GM12878 (cell line): ENCODE data around the gene GIMAP8. TPM values are rescaled to one million over a fixed set of nuclear protein-coding genes. Genes with fewer than 3 reads are reported as not detected.

Source experiments
- BMI1 ChIP-seq: fragments of 450-650 bp; IDR thresholded peaks from 2 replicates; pipeline ENCODE4 v1.6.1; 2016; ENCODE audit warnings: mild to moderate bottlenecking, moderate library complexity, borderline replicate concordance
- CEBPZ ChIP-seq: fragments of 150-350 bp; IDR thresholded peaks from 2 replicates; pipeline ENCODE4 v1.6.1; 2016; ENCODE audit warnings: low read depth, low read length
- CREB1 ChIP-seq: IDR thresholded peaks from 2 replicates; pipeline ENCODE4 v1.6.1; 2012; ENCODE audit warnings: low read depth, mild to moderate bottlenecking, inconsistent platforms
- CREM ChIP-seq: IDR thresholded peaks from 2 replicates; pipeline ENCODE4 v1.6.1; 2014; ENCODE audit warnings: antibody characterized with exemption, low read depth
- ETV6 ChIP-seq, 2 experiments: fragments of 450-650 bp in 1 of 2; IDR thresholded peaks in 1 of 2; conservative IDR thresholded peaks in 1 of 2; 2 replicates each; pipeline ENCODE4 v1.6.1; 2014; ENCODE audit warnings: antibody characterized with exemption in 1 of 2, borderline replicate concordance in 1 of 2, low read depth in 1 of 2, mild to moderate bottlenecking in 1 of 2, moderate library complexity in 1 of 2
- FOXK2 ChIP-seq: fragments of 450-650 bp; IDR thresholded peaks from 2 replicates; pipeline ENCODE4 v1.6.1; 2017; ENCODE audit warnings: mild to moderate bottlenecking, moderate library complexity
- IKZF1 ChIP-seq: fragments of 450-650 bp; conservative IDR thresholded peaks from 2 replicates; pipeline ENCODE4 v1.6.1; 2017; ENCODE audit warnings: antibody characterized with exemption, mild to moderate bottlenecking
- MEF2A ChIP-seq: IDR thresholded peaks from 2 replicates; pipeline ENCODE4 v1.6.1; 2011; ENCODE audit warnings: low read depth, mild to moderate bottlenecking, low read length, moderate library complexity; ENCODE audit not compliant: insufficient read depth
- MLLT1 ChIP-seq: fragments of 450-650 bp; IDR thresholded peaks from 2 replicates; pipeline ENCODE4 v1.6.1; 2016; ENCODE audit warnings: mild to moderate bottlenecking
- NRF1 ChIP-seq: conservative IDR thresholded peaks from 2 replicates; pipeline ENCODE4 v1.6.1; 2011; ENCODE audit warnings: mild to moderate bottlenecking, low read depth, low read length, improper control_type of control experiment
- PAX5 ChIP-seq: IDR thresholded peaks from 2 replicates; pipeline ENCODE4 v1.6.1; 2011; ENCODE audit warnings: low read depth, low read length, borderline replicate concordance
- PBX3 ChIP-seq: IDR thresholded peaks from 2 replicates; pipeline ENCODE4 v1.6.1; 2011; ENCODE audit warnings: mild to moderate bottlenecking, low read depth, low read length, moderate library complexity; ENCODE audit not compliant: insufficient replicate concordance
- PML ChIP-seq: IDR thresholded peaks from 2 replicates; pipeline ENCODE4 v1.6.1; 2012; ENCODE audit warnings: low read length, inconsistent platforms
- POLR2AphosphoS5 ChIP-seq: IDR thresholded peaks from 2 replicates; pipeline ENCODE4 v1.6.1; 2011; ENCODE audit warnings: mild to moderate bottlenecking, low read length, inconsistent platforms
- RAD21 ChIP-seq: IDR thresholded peaks from 2 replicates; pipeline ENCODE4 v1.6.1; 2011; ENCODE audit warnings: mild to moderate bottlenecking, low read depth, low read length, moderate library complexity; ENCODE audit not compliant: insufficient read depth
- RAD51 ChIP-seq: fragments of 450-650 bp; IDR thresholded peaks from 2 replicates; pipeline ENCODE4 v1.6.1; 2016; ENCODE audit warnings: moderate library complexity, mild to moderate bottlenecking, inconsistent platforms
- SMARCA5 ChIP-seq: fragments of 450-650 bp; IDR thresholded peaks from 2 replicates; pipeline ENCODE4 v1.6.1; 2017; ENCODE audit warnings: mild to moderate bottlenecking
- SPI1 ChIP-seq: IDR thresholded peaks from 2 replicates; pipeline ENCODE4 v1.6.1; 2011; ENCODE audit warnings: low read depth, mild to moderate bottlenecking, low read length, moderate library complexity, borderline replicate concordance; ENCODE audit not compliant: insufficient read depth
- TARDBP ChIP-seq: IDR thresholded peaks from 2 replicates; pipeline ENCODE4 v1.6.1; 2016; ENCODE audit warnings: borderline replicate concordance
- TCF7 ChIP-seq: IDR thresholded peaks from 2 replicates; pipeline ENCODE4 v1.6.1; 2014; ENCODE audit warnings: antibody characterized with exemption, borderline replicate concordance
- YY1 ChIP-seq: IDR thresholded peaks from 2 replicates; pipeline ENCODE4 v1.6.1; 2011; ENCODE audit warnings: low read depth, mild to moderate bottlenecking, low read length
- polyA plus RNA-seq, 11 experiments: library from polyadenylated mRNA; depleted of rRNA in 4 of 11; unstranded in 6 of 11; stranded (reverse) in 5 of 11; fragments of >200 nt; fragmentation: Nextera tagmentation in 4 of 11; fragmentation: Illumina TruSeq in 1 of 11; extraction: Ambion mirVana in 4 of 11; extraction: Trizol in 1 of 11; gene quantifications; 1 replicate in 1 of 11; 2 replicates in 10 of 11; pipeline versions ENCODE4 v1.2.1 to v1.2.3, GENCODE V29; 2011 to 2016; ENCODE audit warnings: inconsistent platforms in 2 of 11, missing spikeins in 2 of 11, low read depth in 1 of 11
- total RNA-seq, 4 experiments: library from RNA; depleted of rRNA in 3 of 4; stranded (reverse); fragments of >200 nt in 3 of 4; fragmentation: Illumina TruSeq in 1 of 4; extraction: Trizol in 1 of 4; gene quantifications; 2 replicates each; pipeline versions ENCODE4 v1.2.1 to v1.2.3, GENCODE V29; 2013 to 2021

GIMAP8 gene
- total and polyA plus RNA-seq, 10 of the 15 experiments (the other 5 are each of a cell fraction or from before 2014, with no cell fraction given) = 0.66 to 9.7 (median 4.7) TPM

GRCh38 chr7:150420987-150421674, 29.3 kb upstream of the GIMAP8 start (continued):
- TF ChIP-seq NRF1 = no peak
- TF ChIP-seq RAD51 = no peak
- 0 out of 2 replicates have a peak, but pooled peaks have one; percentile 16 for TF ChIP-seq MEF2A
- TF ChIP-seq POLR2AphosphoS5 = no peak
- TF ChIP-seq CREB1 = peak; percentile 72
- TF ChIP-seq BMI1 = no peak
- TF ChIP-seq PAX5 = peak; percentile 39; the same call in 1 of the 2 replicates
- TF ChIP-seq ETV6 (conservative IDR thresholded peaks at IDR 0.05 in 1 of 2, IDR thresholded peaks at IDR 0.05 in 1 of 2; ENCODE audit: borderline replicate concordance in 1 of 2, low read depth in 1 of 2) = no peak
- peak; percentile 37; the same call in 1 of the 2 replicates for TF ChIP-seq IKZF1
- TF ChIP-seq RAD21 = peak; percentile 94
- no peak for TF ChIP-seq TCF7
- peak; percentile 92 for TF ChIP-seq SMARCA5
- no peak for TF ChIP-seq TARDBP
- 0 out of 2 replicates have a peak, but pooled peaks have one; percentile 14 for TF ChIP-seq MLLT1
- no peak for TF ChIP-seq SPI1
- peak; percentile 79 for TF ChIP-seq YY1
- TF ChIP-seq CEBPZ = no peak
- TF ChIP-seq CREM = peak; percentile 79
- TF ChIP-seq PBX3 = no peak
- TF ChIP-seq PML = no peak
- TF ChIP-seq FOXK2 = no peak
